OCI-LY1 (cell line): ENCODE results near the gene MPRIP.

ENCODE experiments used
- CTCF ChIP-seq: fragments of 200-600 bp; sonication (generic), shearing (Covaris generic); IDR thresholded peaks from 2 replicates; pipeline ENCODE4 v1.5.1; 2017; ENCODE audit warnings: mild to moderate bottlenecking, antibody characterized with exemption, low read length, moderate library complexity, mixed read lengths
- EZH2 ChIP-seq: fragments of 200-600 bp; sonication (generic), shearing (Covaris generic); IDR thresholded peaks from 2 replicates; pipeline ENCODE4 v1.8.0; 2017; ENCODE audit warnings: borderline replicate concordance, mixed run types, mild to moderate bottlenecking, antibody characterized with exemption, low read length, moderate library complexity, mixed read lengths

- no peak for TF ChIP-seq CTCF
- TF ChIP-seq EZH2: no peak
These were observed 20.1 kb downstream of the MPRIP start for GRCh38 chr17:17062356-17062755.
